Parathyroid adenoma (tissue), 2 donors: ENCODE measurements around the gene DIP2C.

ENCODE experiments used
- H2AFZ ChIP-seq: fragments of 300-600 bp; sonication (generic); one replicate; pipeline ENCODE4 v1.7.0; 2017; ENCODE audit warnings: antibody characterized with exemption, mild to moderate bottlenecking
- H3K27ac ChIP-seq: fragments of 300-600 bp; sonication (generic); one replicate; pipeline ENCODE4 v1.7.0; 2017
- H3K27me3 ChIP-seq: fragments of 300-600 bp; sonication (generic); one replicate; pipeline ENCODE4 v1.7.0; 2017; ENCODE audit warnings: low read length; ENCODE audit not compliant: control insufficient read depth, insufficient read depth
- H3K36me3 ChIP-seq: fragments of 300-600 bp; sonication (generic); one replicate; pipeline ENCODE4 v1.7.0; 2017; ENCODE audit warnings: low read length; ENCODE audit not compliant: control insufficient read depth, insufficient read depth
- H3K4me1 ChIP-seq: fragments of 300-600 bp; sonication (generic); one replicate; pipeline ENCODE4 v1.7.0; 2017; ENCODE audit warnings: control low read depth
- H3K4me2 ChIP-seq: fragments of 300-600 bp; sonication (generic); one replicate; pipeline ENCODE4 v1.7.0; 2017; ENCODE audit warnings: low read length
- H3K4me3 ChIP-seq: fragments of 300-600 bp; sonication (generic); one replicate; pipeline ENCODE4 v1.7.0; 2017; ENCODE audit warnings: low read depth, low read length
- H3K79me2 ChIP-seq: fragments of 300-600 bp; sonication (generic); one replicate; pipeline ENCODE4 v1.7.0; 2017; ENCODE audit warnings: control low read depth
- H3K9ac ChIP-seq: fragments of 300-600 bp; sonication (generic); one replicate; pipeline ENCODE4 v1.7.0; 2017; ENCODE audit warnings: mild to moderate bottlenecking
- H3K9me3 ChIP-seq: fragments of 300-600 bp; sonication (generic); one replicate; pipeline ENCODE4 v1.7.0; 2017; ENCODE audit warnings: low read length; ENCODE audit not compliant: control insufficient read depth
- TF ChIP-seq, protein P1 (sequence below): fragments of 300-600 bp; sonication (generic); IDR thresholded peaks from one replicate; pipeline ENCODE4 v1.7.0; 2017; ENCODE audit warnings: antibody characterized with exemption, mild to moderate bottlenecking
- donor health status: primary hyperparathyroidism.

Gene DIP2C

DNA sequence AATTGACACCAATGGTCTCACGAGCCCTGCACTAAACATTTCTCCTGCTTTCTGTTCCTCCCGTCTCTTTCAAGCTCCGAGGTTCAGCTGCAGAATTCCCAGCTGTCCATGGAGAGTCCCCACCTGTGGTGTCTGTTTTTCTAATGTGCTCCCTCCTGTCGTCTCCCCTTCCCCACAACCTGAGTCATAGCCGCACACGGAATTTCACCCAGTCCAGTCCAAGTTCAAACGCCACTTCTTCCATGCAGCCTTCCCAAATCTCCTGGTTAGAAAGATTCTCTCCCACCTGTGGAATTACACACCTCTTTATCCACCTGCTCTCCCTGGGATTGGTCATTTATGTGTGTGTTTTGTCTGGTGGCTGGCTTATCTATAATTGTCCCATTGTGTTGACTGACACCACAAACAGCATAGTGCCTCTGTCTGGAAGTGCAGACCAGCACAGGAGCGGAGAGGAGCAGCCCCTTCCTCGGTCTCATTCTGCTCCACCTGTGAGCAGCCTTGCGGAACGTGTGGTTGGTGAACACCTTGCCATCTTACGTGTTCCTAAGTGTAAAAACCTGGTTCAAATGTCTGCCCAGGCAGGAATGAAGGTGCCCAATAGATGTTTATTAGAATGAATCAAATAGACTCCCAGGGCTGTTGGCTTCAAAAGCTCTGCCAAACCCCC lies 3.3 kb upstream of the DIP2C start:
- Histone ChIP-seq H3K4me1 (peaks cover under 1% of the 10 kb centered on the region), H2AFZ (no peak overlapping the region), H3K9ac (no peak overlapping the region), H3K9me3 (no peaks in the 10 kb centered on the region), H3K27ac (no peak overlapping the region), H3K27me3 (no peaks in the 10 kb centered on the region), H3K79me2 (peaks cover 4% of the 10 kb centered on the region), H3K4me3 (no peak overlapping the region), H3K36me3 (no peaks in the 10 kb centered on the region), H3K4me2 (no peak overlapping the region)
- TF ChIP-seq, protein P1, sequence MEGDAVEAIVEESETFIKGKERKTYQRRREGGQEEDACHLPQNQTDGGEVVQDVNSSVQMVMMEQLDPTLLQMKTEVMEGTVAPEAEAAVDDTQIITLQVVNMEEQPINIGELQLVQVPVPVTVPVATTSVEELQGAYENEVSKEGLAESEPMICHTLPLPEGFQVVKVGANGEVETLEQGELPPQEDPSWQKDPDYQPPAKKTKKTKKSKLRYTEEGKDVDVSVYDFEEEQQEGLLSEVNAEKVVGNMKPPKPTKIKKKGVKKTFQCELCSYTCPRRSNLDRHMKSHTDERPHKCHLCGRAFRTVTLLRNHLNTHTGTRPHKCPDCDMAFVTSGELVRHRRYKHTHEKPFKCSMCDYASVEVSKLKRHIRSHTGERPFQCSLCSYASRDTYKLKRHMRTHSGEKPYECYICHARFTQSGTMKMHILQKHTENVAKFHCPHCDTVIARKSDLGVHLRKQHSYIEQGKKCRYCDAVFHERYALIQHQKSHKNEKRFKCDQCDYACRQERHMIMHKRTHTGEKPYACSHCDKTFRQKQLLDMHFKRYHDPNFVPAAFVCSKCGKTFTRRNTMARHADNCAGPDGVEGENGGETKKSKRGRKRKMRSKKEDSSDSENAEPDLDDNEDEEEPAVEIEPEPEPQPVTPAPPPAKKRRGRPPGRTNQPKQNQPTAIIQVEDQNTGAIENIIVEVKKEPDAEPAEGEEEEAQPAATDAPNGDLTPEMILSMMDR = no peak

DNA sequence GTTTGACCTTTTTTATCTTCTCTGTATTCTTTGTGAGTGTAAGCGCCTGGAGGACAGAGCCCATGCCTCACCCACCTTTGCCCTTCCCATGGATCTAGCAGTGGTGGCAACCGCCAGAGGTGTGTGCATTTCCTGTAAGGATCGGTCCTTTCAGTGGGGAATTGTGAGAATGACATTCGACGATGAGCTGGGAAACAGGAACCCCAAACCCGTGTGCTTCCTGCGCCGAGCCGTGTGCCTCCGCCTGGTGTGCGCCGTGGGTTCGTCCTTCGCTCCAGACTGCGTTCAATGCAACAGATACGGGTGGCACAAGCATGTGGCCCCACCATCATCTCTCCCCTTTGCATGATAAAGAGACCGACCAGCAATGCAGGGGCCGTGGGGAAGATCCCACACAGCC lies 1.7 kb upstream of the DIP2C start:
- H3K27me3 ChIP-seq = no peaks in the 10 kb centered on the region
- no peak overlapping the region for H3K27ac ChIP-seq

DNA sequence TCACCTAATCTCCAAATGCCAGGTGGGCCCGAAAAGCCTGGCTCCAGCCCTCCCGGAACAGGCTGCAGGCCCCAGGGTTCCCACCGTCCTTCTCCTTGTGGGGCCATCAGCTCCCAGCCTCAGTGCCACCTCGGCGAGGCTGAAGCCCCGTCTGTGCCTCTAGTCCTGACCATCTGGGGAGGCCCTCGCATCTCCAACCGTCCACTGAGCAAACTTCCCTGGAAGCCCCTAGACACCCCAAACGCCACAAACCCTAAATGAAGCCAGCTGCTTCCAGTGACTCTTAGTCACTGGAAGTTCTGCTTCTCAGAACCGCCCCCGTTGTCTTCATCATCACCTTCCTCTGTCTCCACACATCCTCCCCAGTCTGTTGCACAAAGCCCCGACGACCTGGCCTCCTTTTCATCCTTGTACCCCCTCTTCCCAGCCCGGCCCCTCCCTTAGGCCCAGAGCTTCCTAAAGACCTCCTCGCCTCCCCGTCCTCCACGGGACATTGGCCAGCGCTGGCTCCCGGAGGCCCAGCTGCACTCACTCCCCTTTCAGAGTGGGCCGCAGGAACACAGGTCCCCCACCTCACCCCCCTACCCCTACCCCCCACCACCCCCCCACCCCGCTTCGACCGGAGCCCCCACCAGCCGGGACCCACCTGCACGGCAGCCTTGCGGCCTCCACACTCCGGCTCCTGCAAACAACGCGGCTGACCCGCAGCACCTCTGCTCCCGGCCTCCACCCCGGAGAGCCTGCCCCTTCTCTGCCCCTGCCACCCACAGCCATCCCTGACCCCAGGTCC lies 1.1 kb upstream of the DIP2C start:
- Histone ChIP-seq H3K9ac (no peak overlapping the region), H3K36me3 (no peaks in the 10 kb centered on the region), H3K27me3 (no peaks in the 10 kb centered on the region), H3K79me2 (peaks cover 4% of the 10 kb centered on the region), H2AFZ (peak overlapping the region; percentile 97), H3K4me2 (peak overlapping the region; percentile 79), H3K4me1 (peaks cover 2% of the 10 kb centered on the region), H3K27ac (peak overlapping the region; percentile 64), H3K4me3 (peak overlapping the region; percentile 65), H3K9me3 (no peaks in the 10 kb centered on the region)
- TF ChIP-seq, protein P1 = no peak

More for the DNA sequence above, 1.7 kb upstream of the DIP2C start:
- H2AFZ ChIP-seq = no peak overlapping the region
- H3K4me1 ChIP-seq = peaks cover 2% of the 10 kb centered on the region
- H3K79me2 ChIP-seq = peaks cover 4% of the 10 kb centered on the region
- H3K36me3 ChIP-seq = no peaks in the 10 kb centered on the region
- no peak overlapping the region for H3K4me2 ChIP-seq
- no peaks in the 10 kb centered on the region for H3K9me3 ChIP-seq
- H3K9ac ChIP-seq = no peak overlapping the region
- TF ChIP-seq, protein P1 = no peak
- no peak overlapping the region for H3K4me3 ChIP-seq

DNA sequence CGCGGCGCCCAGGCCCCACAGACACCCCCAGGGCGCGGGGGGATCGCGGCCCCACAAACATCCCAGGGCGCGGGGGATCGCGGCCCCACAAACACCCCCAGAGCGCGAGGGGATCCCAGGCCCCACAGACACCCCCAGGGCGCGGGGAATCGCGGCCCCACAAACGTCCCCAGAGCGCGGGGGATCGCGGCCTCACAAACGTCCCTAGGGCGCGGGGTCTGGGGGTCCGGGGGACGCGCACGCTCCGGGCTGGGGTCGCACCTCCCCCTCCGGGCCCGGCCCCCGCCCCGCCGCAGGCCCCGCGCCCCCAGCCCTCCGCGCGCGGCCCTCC lies 382 bp downstream of the DIP2C start:
- Histone ChIP-seq H2AFZ (peak overlapping the region; percentile 71), H3K79me2 (peaks cover 4% of the 10 kb centered on the region), H3K27ac (no peak overlapping the region), H3K27me3 (no peaks in the 10 kb centered on the region), H3K4me2 (peak overlapping the region; percentile 95), H3K9ac (no peak overlapping the region), H3K4me3 (peak overlapping the region; percentile 69), H3K4me1 (peaks cover 2% of the 10 kb centered on the region), H3K9me3 (no peaks in the 10 kb centered on the region), H3K36me3 (no peaks in the 10 kb centered on the region)
- TF ChIP-seq, protein P1 = no peak
